ENCODE results near the gene MCEMP1. TPM values are rescaled to one million over a fixed set of nuclear protein-coding genes. Genes with fewer than 3 reads are reported as not detected.

The MCEMP1 gene
- total RNA-seq, 1 donor from 2014 or later: not detected

DNA sequence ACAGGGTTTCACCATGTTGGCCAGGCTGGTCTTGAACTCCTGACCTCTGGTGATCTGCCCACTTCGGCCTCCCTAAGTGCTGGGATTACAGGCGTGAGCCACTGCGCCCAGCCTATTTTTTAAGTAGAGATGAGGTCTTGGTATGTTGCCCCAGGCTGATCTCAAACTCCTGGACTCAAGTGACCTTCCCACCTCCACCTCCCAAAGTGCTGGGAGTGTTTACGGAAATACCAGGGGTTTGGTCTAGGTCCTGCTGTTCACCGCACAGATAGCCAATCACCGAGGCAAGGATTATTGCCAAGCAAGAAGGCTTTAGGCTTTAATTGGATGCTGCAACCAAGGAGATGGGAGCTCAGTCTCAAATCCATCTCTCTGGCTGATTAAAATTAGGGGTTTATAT is 43.5 kb downstream of the MCEMP1 start:
- H3K4me3 ChIP-seq: no peak overlapping the region
- TF ChIP-seq EZH2 (IDR thresholded peaks at IDR 0.05) (no peak), EZH2phosphoT487 (IDR thresholded peaks at IDR 0.05) (no peak), CTCF (IDR thresholded peaks at IDR 0.05) (no peak)
- no peak for DNase-seq (ENCODE audit: low spot score)
- Mint-ChIP-seq H3K4me1 (peaks cover 3% of the 10 kb centered on the region), H3K36me3 (no peaks in the 10 kb centered on the region), H3K27ac (no peak overlapping the region), H3K27me3 (ENCODE audit: insufficient read depth, low read depth) (peaks cover 12% of the 10 kb centered on the region), H3K9me3 (peaks cover 2% of the 10 kb centered on the region), H3K4me3 (no peak overlapping the region)
- no peaks in the 10 kb centered on the region for H4K20me1 ChIP-seq (ENCODE audit: low read depth)
- no peak overlapping the region for H3K27ac ChIP-seq
- H3F3A ChIP-seq (ENCODE audit: low read depth): no peaks in the 10 kb centered on the region
- H3K4me2 ChIP-seq: no peak overlapping the region
- H3K4me1 ChIP-seq: no peaks in the 10 kb centered on the region
- H3K27me3 ChIP-seq: peaks cover 8% of the 10 kb centered on the region
- no peaks in the 10 kb centered on the region for H3K9me3 ChIP-seq (ENCODE audit: low read depth)
- no peaks in the 10 kb centered on the region for H3K36me3 ChIP-seq
- H3K9ac ChIP-seq: no peak overlapping the region
- no peak overlapping the region for H2AFZ ChIP-seq (replicated peaks)
- H3K79me2 ChIP-seq (ENCODE audit: low read depth): no peaks in the 10 kb centered on the region

DNA sequence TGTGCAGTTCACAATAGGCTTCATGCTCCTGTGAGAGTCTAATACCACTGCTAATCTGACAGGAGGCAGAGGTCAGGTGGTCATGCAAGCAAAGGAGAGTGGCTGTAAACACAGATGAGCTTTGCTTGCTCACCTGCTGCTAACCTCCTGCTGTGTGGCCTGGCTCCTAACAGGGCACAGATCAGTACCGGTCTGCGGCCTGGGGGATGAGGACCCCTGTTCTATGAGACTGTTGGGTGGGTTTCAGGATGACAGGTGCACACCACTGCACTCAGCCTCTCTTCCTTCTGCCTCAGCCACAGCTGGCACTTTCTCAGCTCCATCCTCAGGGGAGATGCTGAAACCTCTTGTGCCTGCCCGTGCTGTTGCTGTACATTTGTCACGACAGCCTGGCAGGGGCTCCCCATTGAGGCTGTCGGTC is 45.4 kb downstream of the MCEMP1 start:
- Histone ChIP-seq H3K4me1 (no peaks in the 10 kb centered on the region), H3K9ac (no peak overlapping the region), H3K4me2 (no peak overlapping the region), H2AFZ (replicated peaks) (no peak overlapping the region), H3F3A (ENCODE audit: low read depth) (no peaks in the 10 kb centered on the region), H3K27ac (no peak overlapping the region), H3K27me3 (peaks cover 27% of the 10 kb centered on the region), H3K4me3 (no peak overlapping the region), H4K20me1 (ENCODE audit: low read depth) (no peaks in the 10 kb centered on the region), H3K36me3 (no peaks in the 10 kb centered on the region), H3K9me3 (ENCODE audit: low read depth) (no peaks in the 10 kb centered on the region), H3K79me2 (ENCODE audit: low read depth) (no peaks in the 10 kb centered on the region)
- peak; percentile 18 for DNase-seq (ENCODE audit: low spot score)
- H3K27ac Mint-ChIP-seq: no peak overlapping the region
- no peaks in the 10 kb centered on the region for H3K36me3 Mint-ChIP-seq
- H3K4me3 Mint-ChIP-seq: no peak overlapping the region
- peaks cover 20% of the 10 kb centered on the region for H3K27me3 Mint-ChIP-seq (ENCODE audit: insufficient read depth, low read depth)
- no peak for TF ChIP-seq CTCF (IDR thresholded peaks at IDR 0.05)
- no peak for TF ChIP-seq EZH2phosphoT487 (IDR thresholded peaks at IDR 0.05)
- no peak for TF ChIP-seq EZH2 (IDR thresholded peaks at IDR 0.05)
- H3K9me3 Mint-ChIP-seq: peaks cover 2% of the 10 kb centered on the region
- H3K4me1 Mint-ChIP-seq: peaks cover 3% of the 10 kb centered on the region

DNA sequence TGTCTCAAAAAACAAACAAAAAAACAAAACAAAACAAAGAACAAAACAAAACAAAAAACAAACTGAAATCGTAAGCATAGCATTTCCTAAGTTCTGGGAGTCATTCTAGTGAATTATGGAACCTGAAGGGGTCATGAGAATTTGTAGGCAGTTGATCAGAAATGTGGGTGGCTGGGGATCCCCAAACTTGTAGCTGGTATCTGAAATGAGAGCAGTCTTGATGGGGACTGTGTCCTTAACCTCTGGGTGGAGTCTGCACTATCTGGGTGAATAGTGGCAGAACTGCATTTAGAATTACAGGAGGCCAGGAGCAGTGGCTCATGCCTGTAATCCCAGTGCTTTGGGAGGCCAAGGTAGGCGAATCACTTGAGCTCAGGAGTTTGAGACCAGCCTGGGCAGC is 48.9 kb downstream of the MCEMP1 start:
- Histone ChIP-seq H3K9ac (no peak overlapping the region), H3K9me3 (ENCODE audit: low read depth) (no peaks in the 10 kb centered on the region), H3K4me2 (no peak overlapping the region), H3K4me1 (no peaks in the 10 kb centered on the region), H3K36me3 (no peaks in the 10 kb centered on the region), H3K4me3 (no peak overlapping the region), H3K27me3 (peaks cover 63% of the 10 kb centered on the region), H2AFZ (replicated peaks) (no peak overlapping the region), H3K79me2 (ENCODE audit: low read depth) (no peaks in the 10 kb centered on the region), H4K20me1 (ENCODE audit: low read depth) (peaks cover 4% of the 10 kb centered on the region), H3F3A (ENCODE audit: low read depth) (no peaks in the 10 kb centered on the region), H3K27ac (no peak overlapping the region)
- H3K27me3 Mint-ChIP-seq (ENCODE audit: insufficient read depth, low read depth): peaks cover 33% of the 10 kb centered on the region
- H3K9me3 Mint-ChIP-seq: peaks cover 5% of the 10 kb centered on the region
- H3K27ac Mint-ChIP-seq: no peak overlapping the region
- DNase-seq (ENCODE audit: low spot score): no peak
- no peaks in the 10 kb centered on the region for H3K36me3 Mint-ChIP-seq
- no peak overlapping the region for H3K4me3 Mint-ChIP-seq
- no peaks in the 10 kb centered on the region for H3K4me1 Mint-ChIP-seq
- TF ChIP-seq EZH2 (IDR thresholded peaks at IDR 0.05) (no peak), CTCF (IDR thresholded peaks at IDR 0.05) (no peak), EZH2phosphoT487 (IDR thresholded peaks at IDR 0.05) (no peak)

Measured in neural progenitor cell (in vitro differentiated cells).